Keratinocyte (primary cell): Measurements from ENCODE around the gene CD28. TPM values are rescaled to one million over a fixed set of nuclear protein-coding genes. Genes with fewer than 3 reads are reported as not detected.
"Not testable (repeated sequence)": the region's sequence is repeated elsewhere in the genome, so short reads cannot be mapped to it uniquely, and the experiment has no call there.

Experiments used
- DNase-seq: peaks from one replicate; pipeline ENCODE4 v3.0.0-alpha.2; 2011; ENCODE audit warnings: low read depth, missing footprints, low spot score
- FAIRE-seq: peaks from 2 replicates; lab custom pipeline; 2011; peaks lifted over from hg19 to GRCh38; lab: Jason Lieb, UNC
- H2AFZ ChIP-seq: 2 replicates; pipeline ENCODE4 v1.6.0; 2012; ENCODE audit warnings: low read length, control low read depth, inconsistent platforms; ENCODE audit not compliant: control insufficient read depth
- H3K27ac ChIP-seq: 2 replicates; pipeline ENCODE4 v1.5.1; 2011; ENCODE audit warnings: low read length; ENCODE audit not compliant: control insufficient read depth, insufficient read depth
- H3K27me3 ChIP-seq: 3 replicates; pipeline ENCODE4 v1.6.0; 2011; ENCODE audit warnings: low read length; ENCODE audit not compliant: control insufficient read depth, insufficient read depth; ENCODE audit errors: extremely low read depth
- H3K36me3 ChIP-seq, 2 experiments: 2 replicates in 1 of 2; 3 replicates in 1 of 2; pipeline ENCODE4 v1.5.1; 2011; ENCODE audit warnings: low read length in 2 of 2, mild to moderate bottlenecking in 1 of 2; ENCODE audit not compliant: control insufficient read depth in 2 of 2, insufficient read depth in 2 of 2; ENCODE audit errors: extremely low read depth in 1 of 2
- H3K4me1 ChIP-seq: 3 replicates; pipeline ENCODE4 v1.5.1; 2011; ENCODE audit warnings: low read length; ENCODE audit not compliant: control insufficient read depth, insufficient read depth; ENCODE audit errors: extremely low read depth
- H3K4me2 ChIP-seq: 3 replicates; pipeline ENCODE4 v1.6.0; 2011; ENCODE audit warnings: low read depth, low read length; ENCODE audit not compliant: control insufficient read depth, insufficient read depth; ENCODE audit errors: extremely low read depth
- H3K4me3 ChIP-seq, 3 experiments: fragments of 200-600 bp in 1 of 3; sonication (generic) in 1 of 3; 2 replicates in 2 of 3; 3 replicates in 1 of 3; pipeline ENCODE4 v1.5.1; 2011 to 2016; ENCODE audit warnings: low read length in 3 of 3, mild to moderate bottlenecking in 3 of 3, control low read depth in 2 of 3, inconsistent platforms in 1 of 3, low read depth in 1 of 3, mixed read lengths in 1 of 3, mixed run types in 1 of 3, moderate library complexity in 1 of 3; ENCODE audit not compliant: control insufficient read depth in 2 of 3, insufficient read depth in 2 of 3; ENCODE audit errors: extremely low read depth in 1 of 3
- H3K79me2 ChIP-seq: 2 replicates; pipeline ENCODE4 v1.6.0; 2012; ENCODE audit warnings: low read length; ENCODE audit not compliant: control insufficient read depth, insufficient read depth
- H3K9ac ChIP-seq: 3 replicates; pipeline ENCODE4 v1.6.0; 2011; ENCODE audit warnings: low read length; ENCODE audit not compliant: control insufficient read depth, insufficient read depth; ENCODE audit errors: extremely low read depth
- H3K9me1 ChIP-seq: 3 replicates; pipeline ENCODE4 v1.6.0; 2011; ENCODE audit warnings: low read length; ENCODE audit not compliant: control insufficient read depth, insufficient read depth; ENCODE audit errors: extremely low read depth
- H3K9me3 ChIP-seq: 2 replicates; pipeline ENCODE4 v1.5.1; 2012; ENCODE audit warnings: low read depth, low read length; ENCODE audit not compliant: control insufficient read depth
- H4K20me1 ChIP-seq: 3 replicates; pipeline ENCODE4 v1.6.0; 2011; ENCODE audit warnings: low read length; ENCODE audit not compliant: control insufficient read depth, insufficient read depth; ENCODE audit errors: extremely low read depth
- CTCF ChIP-seq, 3 experiments: IDR thresholded peaks in 1 of 3; conservative IDR thresholded peaks in 1 of 3; optimal IDR thresholded peaks in 1 of 3; 2 replicates in 2 of 3; 3 replicates in 1 of 3; pipeline versions ENCODE3 to v1.5.1; 2011; ENCODE audit warnings: low read length in 3 of 3, mild to moderate bottlenecking in 3 of 3, moderate library complexity in 2 of 3, control low read depth in 1 of 3, inconsistent platforms in 1 of 3; ENCODE audit not compliant: insufficient read depth in 2 of 3; ENCODE audit errors: extremely low read depth in 1 of 3
- EZH2 ChIP-seq: IDR thresholded peaks from one replicate; pipeline ENCODE4 v1.6.1; 2012; ENCODE audit warnings: inconsistent platforms, mild to moderate bottlenecking, low read length, moderate library complexity
- dilution Hi-C: fragments of 300-500 bp; cut with MboI; formaldehyde crosslinking; loops from one replicate; pipeline ENCODE4 v1.7.0; 2020; ENCODE audit warnings: low sequenced_read_pairs; ENCODE audit not compliant: extremely low pct_ligation_motif_present
- polyA plus RNA-seq, 5 experiments: library from polyadenylated mRNA; depleted of rRNA in 3 of 5; stranded (reverse) in 3 of 5; stranded (forward) in 1 of 5; unstranded in 1 of 5; fragments of >200 nt; gene quantifications; 1 replicate in 1 of 5; 2 replicates in 3 of 5; 3 replicates in 1 of 5; pipeline versions ENCODE4 v1.2.1 to v1.2.3, GENCODE V29; 2011 to 2012; ENCODE audit warnings: missing spikeins in 2 of 5, low read depth in 1 of 5, low replicate concordance in 1 of 5

The CD28 gene
- polyA plus RNA-seq, 1 donor (not counting 4 experiments of a cell fraction or from before 2014, with no cell fraction given) = 0.01 TPM

GRCh38 chr2:203782262-203782976 lies 76.0 kb downstream of the CD28 start:
- Histone ChIP-seq H3K4me1 (peaks cover 3% of the 10 kb centered on the region), H3K9ac (no peak overlapping the region), H3K9me3 (no peaks in the 10 kb centered on the region), H3K9me1 (no peaks in the 10 kb centered on the region), H4K20me1 (no peaks in the 10 kb centered on the region), H3K4me2 (no peak overlapping the region), H3K27ac (no peak overlapping the region), H3K27me3 (no peaks in the 10 kb centered on the region), H3K79me2 (no peaks in the 10 kb centered on the region), H2AFZ (no peak overlapping the region), H3K36me3 (no peaks in the 10 kb centered on the region), H3K4me3 (no peak overlapping the region)
- DNase-seq (peak; percentile 68), FAIRE-seq (peak; percentile 80)
- no peak for TF ChIP-seq EZH2
- TF ChIP-seq CTCF (optimal IDR thresholded peaks at IDR 0.05 in 1 of 3, IDR thresholded peaks at IDR 0.05 in 1 of 3, conservative IDR thresholded peaks at IDR 0.05 in 1 of 3; ENCODE audit: extremely low read depth in 1 of 3, insufficient read depth in 2 of 3, low read length in 3 of 3) = peak; percentile 81 to 91 (median 85)
- dilution Hi-C loops = no loop called here

- DNase-seq (no peak), FAIRE-seq (no peak)
- no peak overlapping the region for H3K4me2 ChIP-seq
- H2AFZ ChIP-seq = no peak overlapping the region
- no peaks in the 10 kb centered on the region for H4K20me1 ChIP-seq
- peaks cover 3% of the 10 kb centered on the region for H3K4me1 ChIP-seq
- H3K27me3 ChIP-seq = no peaks in the 10 kb centered on the region
- H3K9me1 ChIP-seq = no peaks in the 10 kb centered on the region
- TF ChIP-seq EZH2 = no peak
- TF ChIP-seq CTCF (optimal IDR thresholded peaks at IDR 0.05 in 1 of 3, IDR thresholded peaks at IDR 0.05 in 1 of 3, conservative IDR thresholded peaks at IDR 0.05 in 1 of 3; ENCODE audit: extremely low read depth in 1 of 3, insufficient read depth in 2 of 3, low read length in 3 of 3) = no peak
- no peak overlapping the region for H3K9ac ChIP-seq
- no peaks in the 10 kb centered on the region for H3K79me2 ChIP-seq
- no peaks in the 10 kb centered on the region for H3K9me3 ChIP-seq
- H3K27ac ChIP-seq = no peak overlapping the region
- H3K36me3 ChIP-seq = no peaks in the 10 kb centered on the region
- H3K4me3 ChIP-seq = no peak overlapping the region
- dilution Hi-C loops = no loop called here
Measured at GRCh38 chr2:203783496-203784203, 77.2 kb downstream of the CD28 start.

GRCh38 chr2:203784710-203785270 lies 78.4 kb downstream of the CD28 start:
- H2AFZ ChIP-seq, H3K27me3 ChIP-seq, H4K20me1 ChIP-seq, H3K4me3 ChIP-seq, H3K4me2 ChIP-seq, FAIRE-seq, DNase-seq, H3K79me2 ChIP-seq, H3K9ac ChIP-seq, H3K9me3 ChIP-seq, H3K9me1 ChIP-seq, H3K27ac ChIP-seq, dilution Hi-C loops, H3K36me3 ChIP-seq, H3K4me1 ChIP-seq: not testable (repeated sequence)
